Esophagus muscularis mucosa (tissue), 4 donors: Measurements from ENCODE around the gene MNS1. TPM values are rescaled to one million over a fixed set of nuclear protein-coding genes. Genes with fewer than 3 reads are reported as not detected.

Experiments
- DNase-seq: peaks from one replicate; pipeline ENCODE4 v3.0.0-alpha.2; 2017; ENCODE audit errors: extremely low spot score
- H3K27ac ChIP-seq, 4 donors: fragments of 200-600 bp; sonication (generic); replicated peaks in 1 of 4; 1 replicate in 3 of 4; 2 replicates in 1 of 4; pipeline ENCODE4 v1.5.1; 2016 to 2019; ENCODE audit warnings: mild to moderate bottlenecking in 1 of 4
- H3K27me3 ChIP-seq, 4 donors: fragments of 200-600 bp; sonication (generic); one replicate each; pipeline versions ENCODE4 v1.5.1 to v1.6.0; 2016 to 2019
- H3K36me3 ChIP-seq, 4 donors: fragments of 200-600 bp; sonication (generic); one replicate each; pipeline ENCODE4 v1.5.1; 2016 to 2019
- H3K4me1 ChIP-seq, 4 donors: fragments of 200-600 bp; sonication (generic); one replicate each; pipeline ENCODE4 v1.5.1; 2016 to 2019
- H3K4me3 ChIP-seq, 4 donors: fragments of 200-600 bp; sonication (generic); 1 replicate in 2 of 4; 2 replicates in 2 of 4; pipeline ENCODE4 v1.5.1; 2016 to 2019; ENCODE audit warnings: mild to moderate bottlenecking in 4 of 4, moderate library complexity in 1 of 4
- H3K9me3 ChIP-seq, 4 donors: fragments of 200-600 bp; sonication (generic); 1 replicate in 3 of 4; 2 replicates in 1 of 4; pipeline ENCODE4 v1.5.1; 2016 to 2019
- EP300 ChIP-seq: sonication (generic); formaldehyde crosslinking; IDR thresholded peaks from one replicate; pipeline ENCODE4 v1.6.1; 2017; ENCODE audit warnings: antibody characterized with exemption
- POLR2A ChIP-seq: fragments of 450-650 bp; IDR thresholded peaks from one replicate; pipeline ENCODE4 v1.6.1; 2017; ENCODE audit warnings: antibody characterized with exemption, moderate library complexity, mild to moderate bottlenecking, low read depth
- POLR2AphosphoS5 ChIP-seq, 2 donors: sonication (generic); formaldehyde crosslinking; IDR thresholded peaks; one replicate each; pipeline ENCODE4 v1.6.1; 2017; ENCODE audit warnings: antibody characterized with exemption in 2 of 2
- WGBS: methylation state at CpG from one replicate; pipeline ENCODE4 v1.1.5; 2018; 5-methylcytosine and 5-hydroxymethylcytosine counted together
- intact Hi-C: fragments of 100-400 bp; cut with DNase I; formaldehyde crosslinking; loops from one replicate; pipeline ENCODE4 v1.15.1; 2023
- total RNA-seq, 4 donors: library from RNA; depleted of rRNA; stranded (reverse); fragments of >200 nt; gene quantifications; one replicate each; pipeline versions ENCODE4 v1.1.0 to v1.2.1, GENCODE V29; 2016
- TF ChIP-seq, protein P1 (sequence below), 3 experiments: fragments of 200-600 bp in 2 of 3; fragments of 450-650 bp in 1 of 3; sonication (generic) in 2 of 3; IDR thresholded peaks; one replicate each; pipeline ENCODE4 v1.5.1; 2017 to 2019; ENCODE audit warnings: antibody characterized with exemption in 3 of 3, mild to moderate bottlenecking in 2 of 3, moderate library complexity in 1 of 3

Gene MNS1
- total RNA-seq: under 1 TPM; 0.42 to 0.66 (median 0.49) TPM

DNA sequence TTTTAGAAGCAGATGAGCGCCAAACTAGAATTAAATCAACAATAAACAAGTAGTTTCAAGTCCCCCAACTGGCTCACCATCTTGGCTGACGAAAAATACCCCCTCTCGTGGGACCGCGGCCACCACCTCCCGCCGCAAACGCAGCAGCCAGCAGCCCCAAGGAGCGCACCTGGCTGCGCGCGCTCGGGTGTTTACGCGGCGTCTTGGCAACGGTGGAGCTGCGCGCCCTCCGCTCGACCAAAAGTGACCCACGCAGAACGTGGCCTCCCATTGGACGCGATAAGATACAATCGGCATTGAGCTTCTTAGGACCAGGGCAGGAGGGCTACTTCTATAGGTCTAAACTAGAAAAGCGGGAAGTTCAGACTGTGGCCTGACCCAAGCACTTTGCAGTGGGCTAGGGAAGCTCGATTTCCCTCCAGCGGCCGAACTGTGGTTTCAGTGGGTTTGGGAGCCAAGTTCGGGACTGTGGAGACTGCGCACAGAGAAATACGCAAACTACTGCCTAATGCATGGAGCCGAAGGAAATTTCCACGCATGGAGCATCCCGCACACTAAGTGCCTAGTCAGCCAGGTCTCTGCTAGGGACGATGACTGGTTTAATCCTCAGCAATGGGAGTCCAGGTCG, at the start of gene MNS1:
TSS of gene MNS1 (minus strand) at position 245 of the 628 bp plus-strand sequence. CDS start at position 80, 165 bp downstream.
- no peaks in the 10 kb centered on the region for H3K36me3 ChIP-seq
- peaks cover 12 to 15% (median 14%) of the 10 kb centered on the region in 4 donors for H3K4me1 ChIP-seq
- intact Hi-C loops: no loop called here
- H3K27ac ChIP-seq: peak within 1 kb of the TSS in 1 of 4 donors; percentile 41
- no peaks in the 10 kb centered on the region for H3K27me3 ChIP-seq
- DNase-seq: peak; percentile 95
- no peaks in the 10 kb centered on the region for H3K9me3 ChIP-seq
- WGBS: 2% methylated on average over 15 of the region's 38 CpGs
- H3K4me3 ChIP-seq: peak within 1 kb of the TSS; percentile 57 to 80 (median 64)
- TF ChIP-seq POLR2AphosphoS5 (IDR thresholded peaks at IDR 0.05): peak; percentile 40 to 83
- no peak for TF ChIP-seq POLR2A
- TF ChIP-seq, protein P1, sequence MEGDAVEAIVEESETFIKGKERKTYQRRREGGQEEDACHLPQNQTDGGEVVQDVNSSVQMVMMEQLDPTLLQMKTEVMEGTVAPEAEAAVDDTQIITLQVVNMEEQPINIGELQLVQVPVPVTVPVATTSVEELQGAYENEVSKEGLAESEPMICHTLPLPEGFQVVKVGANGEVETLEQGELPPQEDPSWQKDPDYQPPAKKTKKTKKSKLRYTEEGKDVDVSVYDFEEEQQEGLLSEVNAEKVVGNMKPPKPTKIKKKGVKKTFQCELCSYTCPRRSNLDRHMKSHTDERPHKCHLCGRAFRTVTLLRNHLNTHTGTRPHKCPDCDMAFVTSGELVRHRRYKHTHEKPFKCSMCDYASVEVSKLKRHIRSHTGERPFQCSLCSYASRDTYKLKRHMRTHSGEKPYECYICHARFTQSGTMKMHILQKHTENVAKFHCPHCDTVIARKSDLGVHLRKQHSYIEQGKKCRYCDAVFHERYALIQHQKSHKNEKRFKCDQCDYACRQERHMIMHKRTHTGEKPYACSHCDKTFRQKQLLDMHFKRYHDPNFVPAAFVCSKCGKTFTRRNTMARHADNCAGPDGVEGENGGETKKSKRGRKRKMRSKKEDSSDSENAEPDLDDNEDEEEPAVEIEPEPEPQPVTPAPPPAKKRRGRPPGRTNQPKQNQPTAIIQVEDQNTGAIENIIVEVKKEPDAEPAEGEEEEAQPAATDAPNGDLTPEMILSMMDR (IDR thresholded peaks at IDR 0.05): no peak
- no peak for TF ChIP-seq EP300

GRCh38 chr15:56496635-56497034, 31.7 kb upstream of the MNS1 start:
- H3K4me3 ChIP-seq: peak overlapping the region in 3 of 4 donors; percentile 13 to 23 (median 15)
- 26% methylated on average over 7 of the region's 7 CpGs for WGBS
- no peak overlapping the region for H3K27ac ChIP-seq
- no peak for DNase-seq
- H3K9me3 ChIP-seq: peaks cover 0 to 8% (median 2%) of the 10 kb centered on the region in 4 donors
- intact Hi-C loops: loop anchor here (5.0 to 10.0 kb wide), 3 partner anchors 308 to 718 kb away; no protein-coding TSS in a partner anchor
- TF ChIP-seq EP300: no peak
- TF ChIP-seq, protein P1 (IDR thresholded peaks at IDR 0.05): peak; percentile 71 to 76 (median 71)
- no peak for TF ChIP-seq POLR2AphosphoS5 (IDR thresholded peaks at IDR 0.05)
- TF ChIP-seq POLR2A: no peak
- no peaks in the 10 kb centered on the region for H3K36me3 ChIP-seq
- no peaks in the 10 kb centered on the region for H3K27me3 ChIP-seq
- H3K4me1 ChIP-seq: peaks cover 0 to 6% (median 3%) of the 10 kb centered on the region in 4 donors

GRCh38 chr15:56495533-56495932, 30.6 kb upstream of the MNS1 start:
- no peak overlapping the region for H3K27ac ChIP-seq
- peaks cover 0 to 6% (median 3%) of the 10 kb centered on the region in 4 donors for H3K4me1 ChIP-seq
- no peak overlapping the region for H3K4me3 ChIP-seq
- TF ChIP-seq POLR2AphosphoS5 (IDR thresholded peaks at IDR 0.05) (no peak), POLR2A (no peak), EP300 (no peak)
- TF ChIP-seq, protein P1 (IDR thresholded peaks at IDR 0.05): no peak
- DNase-seq: no peak
- H3K36me3 ChIP-seq: no peaks in the 10 kb centered on the region
- H3K9me3 ChIP-seq: no peaks in the 10 kb centered on the region
- 43% methylated on average over 3 of the region's 3 CpGs for WGBS
- H3K27me3 ChIP-seq: no peaks in the 10 kb centered on the region
- intact Hi-C loops: loop anchor here (5.0 to 10.0 kb wide), 3 partner anchors 309 to 719 kb away; no protein-coding TSS in a partner anchor

- DNase-seq: no peak
- 81% methylated on average over 3 of the region's 3 CpGs for WGBS
These were observed 30.1 kb upstream of the MNS1 start for GRCh38 chr15:56495053-56495452.

GRCh38 chr15:56492791-56493555, 28.0 kb upstream of the MNS1 start:
- Histone ChIP-seq H3K36me3 (no peaks in the 10 kb centered on the region), H3K4me3 (no peak overlapping the region), H3K9me3 (no peaks in the 10 kb centered on the region), H3K27me3 (no peaks in the 10 kb centered on the region), H3K4me1 (peaks cover 0 to 6% (median 3%) of the 10 kb centered on the region in 4 donors), H3K27ac (no peak overlapping the region)
- TF ChIP-seq POLR2A: no peak
- intact Hi-C loops: loop anchor here (5.0 to 10.0 kb wide), 4 partner anchors 312 to 814 kb away; no protein-coding TSS in a partner anchor
- 95% methylated on average over 4 of the region's 4 CpGs for WGBS
- DNase-seq: no peak

More at GRCh38 chr15:56495053-56495452, 30.1 kb upstream of the MNS1 start:
- intact Hi-C loops: loop anchor here (5.0 to 10.0 kb wide), 3 partner anchors 310 to 720 kb away; no protein-coding TSS in a partner anchor
- Histone ChIP-seq H3K4me3 (no peak overlapping the region), H3K27me3 (no peaks in the 10 kb centered on the region), H3K36me3 (no peaks in the 10 kb centered on the region), H3K9me3 (no peaks in the 10 kb centered on the region), H3K27ac (no peak overlapping the region), H3K4me1 (peaks cover 0 to 6% (median 3%) of the 10 kb centered on the region in 4 donors)
- TF ChIP-seq EP300 (no peak), POLR2AphosphoS5 (IDR thresholded peaks at IDR 0.05) (no peak)
